Inferior parietal cortex (tissue), 1 donor: ENCODE data around the gene PLA2G4B.

ENCODE experiments used
- DNase-seq: peaks from one replicate; pipeline ENCODE4 v3.0.0-alpha.2; 2016; ENCODE audit errors: extremely low spot score

Gene PLA2G4B

GRCh38 chr15:41869770-41870688 is 31.4 kb downstream of the PLA2G4B start:
- DNase-seq, result no peak

- DNase-seq, result no peak
These were observed 32.0 kb downstream of the PLA2G4B start for GRCh38 chr15:41870689-41871081.

GRCh38 chr15:41871175-41871905 is 32.7 kb downstream of the PLA2G4B start:
- no peak for DNase-seq

- no peak for DNase-seq
These were observed 33.6 kb downstream of the PLA2G4B start for GRCh38 chr15:41872166-41872747.

GRCh38 chr15:41873711-41874110 is 35.1 kb downstream of the PLA2G4B start:
- no peak for DNase-seq

GRCh38 chr15:41874736-41875135 is 36.1 kb downstream of the PLA2G4B start:
- DNase-seq, result no peak

- DNase-seq, result no peak
These were observed 37.4 kb downstream of the PLA2G4B start for GRCh38 chr15:41876007-41876406.

- DNase-seq, result no peak
These were observed 38.0 kb downstream of the PLA2G4B start for GRCh38 chr15:41876689-41877088.

- DNase-seq, result no peak
These were observed 39.1 kb downstream of the PLA2G4B start for GRCh38 chr15:41877631-41878354.

GRCh38 chr15:41878355-41878699 is 39.7 kb downstream of the PLA2G4B start:
- no peak for DNase-seq

GRCh38 chr15:41879321-41879845 is 40.7 kb downstream of the PLA2G4B start:
- DNase-seq, result no peak

GRCh38 chr15:41880156-41880877 is 41.7 kb downstream of the PLA2G4B start:
- DNase-seq, result no peak

- DNase-seq, result no peak
These were observed 42.4 kb downstream of the PLA2G4B start for GRCh38 chr15:41881086-41881485.

- no peak for DNase-seq
These were observed 42.9 kb downstream of the PLA2G4B start for GRCh38 chr15:41881550-41881919.

GRCh38 chr15:41881920-41882688 is 43.5 kb downstream of the PLA2G4B start:
- no peak for DNase-seq

- no peak for DNase-seq
These were observed 44.2 kb downstream of the PLA2G4B start for GRCh38 chr15:41882689-41883483.

- DNase-seq, result no peak
These were observed 44.8 kb downstream of the PLA2G4B start for GRCh38 chr15:41883484-41883825.

- no peak for DNase-seq
These were observed 45.8 kb downstream of the PLA2G4B start for GRCh38 chr15:41884458-41884857.

- no peak for DNase-seq
These were observed 46.7 kb downstream of the PLA2G4B start for GRCh38 chr15:41885321-41885720.

- DNase-seq, result no peak
These were observed 47.2 kb downstream of the PLA2G4B start for GRCh38 chr15:41885841-41886240.
